Measurements from ENCODE around the gene CHRNA3.

GRCh38 chr15:78619022-78619950, 1.5 kb downstream of the CHRNA3 start:
- TF ChIP-seq BHLHE40 (IDR thresholded peaks at IDR 0.05; ENCODE audit: low read depth, low read length) (no peak), MAFK (IDR thresholded peaks at IDR 0.05; ENCODE audit: partially characterized antibody) (no peak), RNF2 (IDR thresholded peaks at IDR 0.05; ENCODE audit: borderline replicate concordance, low read depth) (no peak), RFX5 (IDR thresholded peaks at IDR 0.05) (no peak), ESRRA (IDR thresholded peaks at IDR 0.05; ENCODE audit: borderline replicate concordance, low read length) (no peak)
- TF ChIP-seq, protein P1, sequence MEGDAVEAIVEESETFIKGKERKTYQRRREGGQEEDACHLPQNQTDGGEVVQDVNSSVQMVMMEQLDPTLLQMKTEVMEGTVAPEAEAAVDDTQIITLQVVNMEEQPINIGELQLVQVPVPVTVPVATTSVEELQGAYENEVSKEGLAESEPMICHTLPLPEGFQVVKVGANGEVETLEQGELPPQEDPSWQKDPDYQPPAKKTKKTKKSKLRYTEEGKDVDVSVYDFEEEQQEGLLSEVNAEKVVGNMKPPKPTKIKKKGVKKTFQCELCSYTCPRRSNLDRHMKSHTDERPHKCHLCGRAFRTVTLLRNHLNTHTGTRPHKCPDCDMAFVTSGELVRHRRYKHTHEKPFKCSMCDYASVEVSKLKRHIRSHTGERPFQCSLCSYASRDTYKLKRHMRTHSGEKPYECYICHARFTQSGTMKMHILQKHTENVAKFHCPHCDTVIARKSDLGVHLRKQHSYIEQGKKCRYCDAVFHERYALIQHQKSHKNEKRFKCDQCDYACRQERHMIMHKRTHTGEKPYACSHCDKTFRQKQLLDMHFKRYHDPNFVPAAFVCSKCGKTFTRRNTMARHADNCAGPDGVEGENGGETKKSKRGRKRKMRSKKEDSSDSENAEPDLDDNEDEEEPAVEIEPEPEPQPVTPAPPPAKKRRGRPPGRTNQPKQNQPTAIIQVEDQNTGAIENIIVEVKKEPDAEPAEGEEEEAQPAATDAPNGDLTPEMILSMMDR (IDR thresholded peaks at IDR 0.05): no peak
- TF ChIP-seq, protein P2, sequence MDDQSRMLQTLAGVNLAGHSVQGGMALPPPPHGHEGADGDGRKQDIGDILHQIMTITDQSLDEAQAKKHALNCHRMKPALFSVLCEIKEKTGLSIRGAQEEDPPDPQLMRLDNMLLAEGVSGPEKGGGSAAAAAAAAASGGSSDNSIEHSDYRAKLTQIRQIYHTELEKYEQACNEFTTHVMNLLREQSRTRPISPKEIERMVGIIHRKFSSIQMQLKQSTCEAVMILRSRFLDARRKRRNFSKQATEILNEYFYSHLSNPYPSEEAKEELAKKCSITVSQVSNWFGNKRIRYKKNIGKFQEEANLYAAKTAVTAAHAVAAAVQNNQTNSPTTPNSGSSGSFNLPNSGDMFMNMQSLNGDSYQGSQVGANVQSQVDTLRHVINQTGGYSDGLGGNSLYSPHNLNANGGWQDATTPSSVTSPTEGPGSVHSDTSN (IDR thresholded peaks at IDR 0.05): no peak
- TF ChIP-seq, protein P3, sequence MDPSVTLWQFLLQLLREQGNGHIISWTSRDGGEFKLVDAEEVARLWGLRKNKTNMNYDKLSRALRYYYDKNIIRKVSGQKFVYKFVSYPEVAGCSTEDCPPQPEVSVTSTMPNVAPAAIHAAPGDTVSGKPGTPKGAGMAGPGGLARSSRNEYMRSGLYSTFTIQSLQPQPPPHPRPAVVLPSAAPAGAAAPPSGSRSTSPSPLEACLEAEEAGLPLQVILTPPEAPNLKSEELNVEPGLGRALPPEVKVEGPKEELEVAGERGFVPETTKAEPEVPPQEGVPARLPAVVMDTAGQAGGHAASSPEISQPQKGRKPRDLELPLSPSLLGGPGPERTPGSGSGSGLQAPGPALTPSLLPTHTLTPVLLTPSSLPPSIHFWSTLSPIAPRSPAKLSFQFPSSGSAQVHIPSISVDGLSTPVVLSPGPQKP (IDR thresholded peaks at IDR 0.05; ENCODE audit: low read depth, low read length): no peak
- TF ChIP-seq, protein P4, sequence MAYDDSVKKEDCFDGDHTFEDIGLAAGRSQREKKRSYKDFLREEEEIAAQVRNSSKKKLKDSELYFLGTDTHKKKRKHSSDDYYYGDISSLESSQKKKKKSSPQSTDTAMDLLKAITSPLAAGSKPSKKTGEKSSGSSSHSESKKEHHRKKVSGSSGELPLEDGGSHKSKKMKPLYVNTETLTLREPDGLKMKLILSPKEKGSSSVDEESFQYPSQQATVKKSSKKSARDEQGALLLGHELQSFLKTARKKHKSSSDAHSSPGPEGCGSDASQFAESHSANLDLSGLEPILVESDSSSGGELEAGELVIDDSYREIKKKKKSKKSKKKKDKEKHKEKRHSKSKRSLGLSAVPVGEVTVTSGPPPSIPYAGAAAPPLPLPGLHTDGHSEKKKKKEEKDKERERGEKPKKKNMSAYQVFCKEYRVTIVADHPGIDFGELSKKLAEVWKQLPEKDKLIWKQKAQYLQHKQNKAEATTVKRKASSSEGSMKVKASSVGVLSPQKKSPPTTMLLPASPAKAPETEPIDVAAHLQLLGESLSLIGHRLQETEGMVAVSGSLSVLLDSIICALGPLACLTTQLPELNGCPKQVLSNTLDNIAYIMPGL (CRISPR knock-in tag; IDR thresholded peaks at IDR 0.05; ENCODE audit: borderline replicate concordance): no peak
- TF ChIP-seq, protein P5, sequence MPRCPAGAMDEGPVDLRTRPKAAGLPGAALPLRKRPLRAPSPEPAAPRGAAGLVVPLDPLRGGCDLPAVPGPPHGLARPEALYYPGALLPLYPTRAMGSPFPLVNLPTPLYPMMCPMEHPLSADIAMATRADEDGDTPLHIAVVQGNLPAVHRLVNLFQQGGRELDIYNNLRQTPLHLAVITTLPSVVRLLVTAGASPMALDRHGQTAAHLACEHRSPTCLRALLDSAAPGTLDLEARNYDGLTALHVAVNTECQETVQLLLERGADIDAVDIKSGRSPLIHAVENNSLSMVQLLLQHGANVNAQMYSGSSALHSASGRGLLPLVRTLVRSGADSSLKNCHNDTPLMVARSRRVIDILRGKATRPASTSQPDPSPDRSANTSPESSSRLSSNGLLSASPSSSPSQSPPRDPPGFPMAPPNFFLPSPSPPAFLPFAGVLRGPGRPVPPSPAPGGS (IDR thresholded peaks at IDR 0.05): no peak
